ENCODE measurements around the gene CTF1. TPM values are rescaled to one million over a fixed set of nuclear protein-coding genes. Genes with fewer than 3 reads are reported as not detected.
A peak's percentile ranks its signal among the peaks of the same experiment; 100 is the strongest.

Gene CTF1
- total and polyA plus RNA-seq, 4 donors: 0.79 to 6.1 (median 3.1) TPM

- H3K36me3 ChIP-seq (ENCODE audit: control insufficient read depth, insufficient read depth, low read length): peaks cover 16% of the 10 kb centered on the region
- no peak for DNase-seq (ENCODE audit: low read depth in 4 of 6, low spot score in 6 of 6)
- no peak overlapping the region for H3K4me3 ChIP-seq (ENCODE audit: low read depth, low read length)
- no peak overlapping the region for H3K27ac ChIP-seq (ENCODE audit: low read depth, low read length)
- H3K27me3 ChIP-seq (ENCODE audit: control insufficient read depth, insufficient read depth, low read length): no peaks in the 10 kb centered on the region
- no peaks in the 10 kb centered on the region for H3K9me3 ChIP-seq (ENCODE audit: control insufficient read depth, insufficient read depth, low read length)
- no CpG with 5 or more reads among the region's 5 CpGs for WGBS (ENCODE audit: insufficient coverage)
- no peaks in the 10 kb centered on the region for H3K4me1 ChIP-seq (ENCODE audit: control insufficient read depth, insufficient read depth, low read length)
These were observed 28.7 kb upstream of the CTF1 start for GRCh38 chr16:30867747-30868146.

DNA sequence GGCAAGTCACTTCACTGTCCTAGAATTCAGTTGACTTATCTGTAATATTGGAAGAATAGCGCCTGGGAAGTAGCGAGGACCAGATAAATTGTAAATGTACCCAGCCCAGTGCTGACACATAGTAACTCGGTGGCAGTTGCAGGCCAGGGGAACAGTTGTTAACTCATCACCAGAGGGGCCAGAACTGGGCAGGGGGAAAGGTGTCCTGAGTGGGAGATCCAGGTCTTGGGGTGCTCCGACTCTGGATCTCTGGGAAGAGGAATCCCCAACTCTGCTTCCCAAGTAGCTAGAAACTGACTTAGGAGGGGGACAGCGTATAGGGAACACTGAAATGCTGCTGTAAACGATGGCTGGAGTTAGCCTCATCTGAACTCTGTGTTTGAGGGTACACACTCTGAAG, 25.5 kb upstream of the CTF1 start:
- Histone ChIP-seq H3K27ac (ENCODE audit: low read depth, low read length) (no peak overlapping the region), H3K36me3 (ENCODE audit: control insufficient read depth, insufficient read depth, low read length) (peaks cover 17% of the 10 kb centered on the region), H3K9me3 (ENCODE audit: control insufficient read depth, insufficient read depth, low read length) (no peaks in the 10 kb centered on the region), H3K27me3 (ENCODE audit: control insufficient read depth, insufficient read depth, low read length) (no peaks in the 10 kb centered on the region), H3K4me3 (ENCODE audit: low read depth, low read length) (no peak overlapping the region), H3K4me1 (ENCODE audit: control insufficient read depth, insufficient read depth, low read length) (peaks cover 10% of the 10 kb centered on the region)
- no peak for DNase-seq (ENCODE audit: low read depth in 4 of 6, low spot score in 6 of 6)
- WGBS (ENCODE audit: insufficient coverage): 95% methylated on average over 6 of the region's 6 CpGs

GRCh38 chr16:30874244-30874820, 22.1 kb upstream of the CTF1 start:
- 19% methylated on average over 23 of the region's 23 CpGs for WGBS (ENCODE audit: insufficient coverage)
- H3K4me3 ChIP-seq (ENCODE audit: low read depth, low read length): peak overlapping the region; percentile 80
- H3K9me3 ChIP-seq (ENCODE audit: control insufficient read depth, insufficient read depth, low read length): no peaks in the 10 kb centered on the region
- DNase-seq (ENCODE audit: low read depth in 4 of 6, low spot score in 6 of 6): no peak
- peaks cover 23% of the 10 kb centered on the region for H3K4me1 ChIP-seq (ENCODE audit: control insufficient read depth, insufficient read depth, low read length)
- no peaks in the 10 kb centered on the region for H3K27me3 ChIP-seq (ENCODE audit: control insufficient read depth, insufficient read depth, low read length)
- H3K36me3 ChIP-seq (ENCODE audit: control insufficient read depth, insufficient read depth, low read length): peaks cover 30% of the 10 kb centered on the region
- peak overlapping the region; percentile 90 for H3K27ac ChIP-seq (ENCODE audit: low read depth, low read length)

GRCh38 chr16:30874821-30875717, 21.3 kb upstream of the CTF1 start:
- H3K27ac ChIP-seq (ENCODE audit: low read depth, low read length): peak overlapping the region; percentile 90

DNA sequence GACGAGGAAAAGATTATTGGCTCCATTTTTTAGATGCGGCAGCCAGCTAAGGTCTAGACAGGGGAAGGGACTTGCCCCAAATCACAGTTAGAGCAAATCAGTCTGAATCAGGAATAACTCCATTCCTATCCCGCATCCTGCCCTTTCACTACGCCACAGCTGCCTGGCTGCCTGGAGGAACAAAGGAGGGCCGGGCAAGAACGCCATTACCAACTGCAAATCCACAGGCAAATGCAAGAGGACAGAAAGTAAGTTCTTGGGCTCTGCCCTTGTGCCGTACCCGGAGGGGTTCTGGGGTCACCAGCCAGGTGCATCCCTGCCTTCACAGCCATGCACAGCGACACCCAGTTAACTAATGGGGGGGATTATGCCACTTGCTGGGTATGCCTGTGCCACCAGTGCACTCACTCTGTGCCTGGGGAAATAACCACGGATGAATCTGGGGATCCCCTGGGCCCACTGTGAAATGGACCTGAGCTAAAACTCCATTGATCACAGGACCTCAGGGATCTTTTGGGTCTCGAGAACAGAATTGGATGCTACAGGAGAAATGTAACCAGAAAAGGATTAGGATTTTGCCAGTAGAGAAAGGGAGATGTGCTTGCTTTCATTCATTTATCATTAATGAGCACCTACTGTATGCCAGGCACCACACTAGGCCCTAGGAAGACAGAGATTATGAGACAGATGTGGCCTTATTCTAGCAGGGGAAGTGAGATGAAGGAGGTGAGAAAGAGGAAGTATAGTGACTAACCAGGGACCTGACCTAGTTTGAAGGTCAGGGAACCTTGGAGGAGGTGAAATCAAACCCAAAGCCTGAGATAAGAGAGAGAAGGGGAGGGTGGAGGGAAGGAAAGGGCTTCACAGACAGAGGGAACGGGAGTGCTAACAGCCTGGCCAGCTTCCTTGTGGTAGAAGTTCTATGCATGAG, 20.3 kb upstream of the CTF1 start:
- Histone ChIP-seq H3K27me3 (ENCODE audit: control insufficient read depth, insufficient read depth, low read length) (no peaks in the 10 kb centered on the region), H3K9me3 (ENCODE audit: control insufficient read depth, insufficient read depth, low read length) (no peaks in the 10 kb centered on the region), H3K4me3 (ENCODE audit: low read depth, low read length) (peak overlapping the region; percentile 80), H3K36me3 (ENCODE audit: control insufficient read depth, insufficient read depth, low read length) (peaks cover 36% of the 10 kb centered on the region), H3K4me1 (ENCODE audit: control insufficient read depth, insufficient read depth, low read length) (peaks cover 23% of the 10 kb centered on the region), H3K27ac (ENCODE audit: low read depth, low read length) (peak overlapping the region; percentile 90)
- 7% methylated on average over 9 of the region's 12 CpGs for WGBS (ENCODE audit: insufficient coverage)
- peak in 1 of 6 donors; percentile 85 for DNase-seq (ENCODE audit: low read depth in 4 of 6, low spot score in 6 of 6)

More at GRCh38 chr16:30874821-30875717, 21.3 kb upstream of the CTF1 start:
- H3K4me3 ChIP-seq (ENCODE audit: low read depth, low read length): peak overlapping the region; percentile 80
- H3K27me3 ChIP-seq (ENCODE audit: control insufficient read depth, insufficient read depth, low read length): no peaks in the 10 kb centered on the region
- DNase-seq (ENCODE audit: low read depth in 4 of 6, low spot score in 6 of 6): peak; percentile 83 to 98 (median 88)
- H3K36me3 ChIP-seq (ENCODE audit: control insufficient read depth, insufficient read depth, low read length): peaks cover 34% of the 10 kb centered on the region
- H3K9me3 ChIP-seq (ENCODE audit: control insufficient read depth, insufficient read depth, low read length): no peaks in the 10 kb centered on the region
- WGBS (ENCODE audit: insufficient coverage): under 1% methylated on average over 82 of the region's 85 CpGs
- peaks cover 23% of the 10 kb centered on the region for H3K4me1 ChIP-seq (ENCODE audit: control insufficient read depth, insufficient read depth, low read length)

DNA sequence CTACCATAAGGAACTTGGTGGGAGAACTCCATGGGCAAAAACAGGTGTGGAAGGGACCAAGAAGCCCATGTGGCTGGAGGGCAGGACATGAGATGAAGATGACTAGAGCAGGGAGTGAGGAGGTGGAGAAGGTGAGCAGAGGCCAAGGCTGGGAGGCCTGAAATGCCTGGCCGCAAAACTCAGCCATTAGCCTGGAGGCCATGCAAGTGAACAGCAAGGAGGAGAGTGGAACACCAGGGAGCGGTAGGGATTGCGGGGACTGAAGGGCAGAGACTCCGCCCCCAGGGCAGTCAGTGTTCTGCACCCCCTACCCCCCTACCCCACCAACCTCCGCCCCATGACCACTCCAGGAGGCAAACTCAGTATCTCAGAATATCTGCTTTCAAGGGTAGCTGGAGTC, 19.5 kb upstream of the CTF1 start:
- Histone ChIP-seq H3K4me1 (ENCODE audit: control insufficient read depth, insufficient read depth, low read length) (peaks cover 23% of the 10 kb centered on the region), H3K27me3 (ENCODE audit: control insufficient read depth, insufficient read depth, low read length) (no peaks in the 10 kb centered on the region), H3K27ac (ENCODE audit: low read depth, low read length) (peak overlapping the region; percentile 90), H3K36me3 (ENCODE audit: control insufficient read depth, insufficient read depth, low read length) (peaks cover 41% of the 10 kb centered on the region), H3K9me3 (ENCODE audit: control insufficient read depth, insufficient read depth, low read length) (no peaks in the 10 kb centered on the region), H3K4me3 (ENCODE audit: low read depth, low read length) (peak overlapping the region; percentile 80)
- no peak for DNase-seq (ENCODE audit: low read depth in 4 of 6, low spot score in 6 of 6)
- WGBS (ENCODE audit: insufficient coverage): 50% methylated on average over 1 of the region's 5 CpGs

DNA sequence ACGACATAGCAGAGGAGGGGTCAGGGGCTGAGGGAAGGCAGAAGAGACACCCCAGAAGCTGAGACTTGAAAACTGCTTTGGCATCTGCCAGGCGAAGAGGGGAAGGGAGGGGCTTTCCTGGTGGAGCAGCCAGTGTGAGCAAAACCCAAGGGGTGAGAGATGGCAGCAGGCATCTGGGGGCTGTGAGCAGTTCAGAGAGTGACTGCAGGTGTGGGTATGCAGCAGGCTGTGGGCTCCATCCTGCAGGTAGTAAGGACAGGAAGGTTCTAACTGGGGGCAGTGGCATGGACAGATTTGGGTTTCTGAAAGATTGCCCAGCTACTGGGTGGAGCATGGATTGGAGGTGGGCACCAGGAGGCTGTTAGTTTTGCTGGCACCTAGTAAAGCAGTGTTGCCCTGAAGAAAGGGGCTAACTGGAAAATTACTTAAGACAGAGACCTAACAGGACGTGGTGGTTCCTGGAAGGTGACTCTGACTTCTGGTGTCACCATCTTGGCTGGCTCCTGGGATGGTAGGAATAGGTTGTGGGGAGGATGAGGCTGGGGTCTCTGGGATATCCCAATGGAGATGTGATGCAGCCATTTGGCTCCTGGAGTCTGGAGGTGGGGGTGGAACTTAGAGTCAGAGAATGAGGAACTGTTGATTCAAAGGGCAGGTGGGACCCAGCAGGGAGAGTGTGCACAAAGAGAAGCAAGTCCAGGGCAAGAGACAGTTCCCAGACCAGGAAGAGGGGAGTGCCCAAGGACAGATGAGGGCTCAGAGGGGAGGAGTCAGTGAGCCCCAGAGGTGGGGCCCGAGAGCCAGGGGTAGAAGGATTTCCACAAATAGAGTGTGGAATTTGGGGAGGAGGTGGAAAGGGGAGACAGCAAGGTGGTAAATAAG, 13.7 kb upstream of the CTF1 start:
- no peak for DNase-seq (ENCODE audit: low read depth in 4 of 6, low spot score in 6 of 6)
- 80% methylated on average over 4 of the region's 4 CpGs for WGBS (ENCODE audit: insufficient coverage)

DNA sequence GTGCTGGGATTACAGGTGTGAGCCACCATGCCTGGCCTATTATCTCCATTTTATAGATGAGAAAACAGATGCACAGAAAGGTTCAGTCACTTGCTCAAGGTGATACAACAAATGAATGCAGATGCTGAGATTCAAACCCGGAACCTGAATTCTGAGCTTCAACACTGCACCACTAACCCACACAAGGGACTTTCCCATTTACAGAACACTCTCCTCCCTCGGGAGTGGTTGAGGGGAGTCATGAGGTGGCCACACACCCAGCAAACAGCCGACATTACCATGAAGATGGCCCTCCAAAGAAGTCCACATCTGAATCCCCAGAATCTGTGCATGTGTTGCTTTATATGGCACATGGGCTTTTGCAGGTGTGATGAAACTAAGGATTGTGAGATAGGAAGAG, 11.7 kb upstream of the CTF1 start:
- WGBS (ENCODE audit: insufficient coverage): no CpG with 5 or more reads among the region's 3 CpGs
- Histone ChIP-seq H3K27me3 (ENCODE audit: control insufficient read depth, insufficient read depth, low read length) (no peaks in the 10 kb centered on the region), H3K4me1 (ENCODE audit: control insufficient read depth, insufficient read depth, low read length) (no peaks in the 10 kb centered on the region), H3K27ac (ENCODE audit: low read depth, low read length) (no peak overlapping the region), H3K36me3 (ENCODE audit: control insufficient read depth, insufficient read depth, low read length) (peaks cover 81% of the 10 kb centered on the region), H3K9me3 (ENCODE audit: control insufficient read depth, insufficient read depth, low read length) (no peaks in the 10 kb centered on the region), H3K4me3 (ENCODE audit: low read depth, low read length) (no peak overlapping the region)
- no peak for DNase-seq (ENCODE audit: low read depth in 4 of 6, low spot score in 6 of 6)

More for the DNA sequence above, 13.7 kb upstream of the CTF1 start:
- no peak overlapping the region for H3K4me3 ChIP-seq (ENCODE audit: low read depth, low read length)
- H3K27ac ChIP-seq (ENCODE audit: low read depth, low read length): no peak overlapping the region
- H3K36me3 ChIP-seq (ENCODE audit: control insufficient read depth, insufficient read depth, low read length): peaks cover 72% of the 10 kb centered on the region
- H3K27me3 ChIP-seq (ENCODE audit: control insufficient read depth, insufficient read depth, low read length): no peaks in the 10 kb centered on the region
- H3K9me3 ChIP-seq (ENCODE audit: control insufficient read depth, insufficient read depth, low read length): no peaks in the 10 kb centered on the region
- H3K4me1 ChIP-seq (ENCODE audit: control insufficient read depth, insufficient read depth, low read length): no peaks in the 10 kb centered on the region
